K562 (cell line): ENCODE data around the gene NCAPG2. TPM values are rescaled to one million over a fixed set of nuclear protein-coding genes. Genes with fewer than 3 reads are reported as not detected.

Source experiments
- AFF4 ChIP-seq: sonication (generic); formaldehyde crosslinking; IDR thresholded peaks from 2 replicates; pipeline ENCODE4 v1.8.0; 2023; ENCODE audit warnings: mild to moderate bottlenecking, missing genetic modification reagents
- ARNT ChIP-seq, 2 experiments: fragments of 450-650 bp; IDR thresholded peaks; 2 replicates each; pipeline ENCODE4 v1.6.1; 2016; ENCODE audit warnings: mild to moderate bottlenecking in 1 of 2
- CBX3 ChIP-seq, 2 experiments: IDR thresholded peaks; 1 replicate in 1 of 2; 2 replicates in 1 of 2; pipeline ENCODE4 v1.6.1; 2012; ENCODE audit warnings: inconsistent platforms in 2 of 2, low read length in 2 of 2, borderline replicate concordance in 1 of 2, control low read depth in 1 of 2
- CREB3L1 ChIP-seq: fragments of 450-650 bp; IDR thresholded peaks from 2 replicates; pipeline ENCODE4 v1.6.1; 2014; ENCODE audit warnings: low read depth, mild to moderate bottlenecking, moderate library complexity, borderline replicate concordance
- FIP1L1 ChIP-seq: fragments of 200-400 bp; formaldehyde crosslinking; IDR thresholded peaks from 2 replicates; pipeline ENCODE4 v1.6.1; 2018; ENCODE audit warnings: mild to moderate bottlenecking, low read depth, low read length; ENCODE audit not compliant: poor library complexity, severe bottlenecking
- GATAD2A ChIP-seq: fragments of 450-650 bp; IDR thresholded peaks from 2 replicates; pipeline ENCODE4 v1.6.1; 2017
- KDM4B ChIP-seq, 2 experiments: fragments of 450-650 bp in 1 of 2; sonication (generic) in 1 of 2; IDR thresholded peaks; 2 replicates each; pipeline ENCODE4 v1.6.1; 2016 to 2017; ENCODE audit warnings: borderline replicate concordance in 2 of 2, antibody characterized with exemption in 1 of 2, low read depth in 1 of 2, mild to moderate bottlenecking in 1 of 2
- MBD1 ChIP-seq: fragments of 250-450 bp; sonication (Bioruptor Pico); IDR thresholded peaks from 2 replicates; pipeline ENCODE4 v1.8.0; 2022; ENCODE audit warnings: inconsistent platforms
- MEIS2 ChIP-seq: fragments of 450-650 bp; IDR thresholded peaks from 2 replicates; pipeline ENCODE4 v1.6.1; 2014; ENCODE audit warnings: mild to moderate bottlenecking; ENCODE audit not compliant: partially characterized antibody
- NR4A1 ChIP-seq, 2 experiments: fragments of 250-450 bp in 1 of 2; fragments of 450-650 bp in 1 of 2; sonication (Bioruptor Pico) in 1 of 2; IDR thresholded peaks; 2 replicates each; pipeline versions ENCODE4 v1.4.0 to v1.6.1; 2016 to 2020; ENCODE audit warnings: mild to moderate bottlenecking in 2 of 2, missing compliant biosample characterization in 1 of 2, missing genetic modification characterization in 1 of 2, moderate library complexity in 1 of 2
- PHTF2 ChIP-seq: fragments of 250-450 bp; sonication (Bioruptor Pico); IDR thresholded peaks from 2 replicates; pipeline ENCODE4 v1.5.0; 2021; ENCODE audit warnings: mild to moderate bottlenecking
- SIN3B ChIP-seq: fragments of 450-650 bp; IDR thresholded peaks from 2 replicates; pipeline ENCODE4 v1.6.1; 2017; ENCODE audit warnings: low read depth, mild to moderate bottlenecking, moderate library complexity
- THRA ChIP-seq: fragments of 450-650 bp; IDR thresholded peaks from 2 replicates; pipeline ENCODE4 v1.6.1; 2017; ENCODE audit warnings: mild to moderate bottlenecking, moderate library complexity
- TRIM24 ChIP-seq, 2 experiments: fragments of 450-650 bp; IDR thresholded peaks; 2 replicates each; pipeline ENCODE4 v1.6.1; 2016
- ZNF124 ChIP-seq: sonication (generic); formaldehyde crosslinking; IDR thresholded peaks from 2 replicates; pipeline ENCODE4 v1.8.1; 2022; ENCODE audit warnings: missing genetic modification reagents
- polyA plus RNA-seq, 8 experiments: library from polyadenylated mRNA; depleted of rRNA in 4 of 8; stranded (reverse) in 5 of 8; unstranded in 3 of 8; fragments of >200 nt; fragmentation: Nextera tagmentation in 2 of 8; fragmentation: Illumina TruSeq in 1 of 8; extraction: Ambion mirVana in 2 of 8; extraction: Trizol in 1 of 8; gene quantifications; 2 replicates each; pipeline versions ENCODE4 v1.2.1 to v1.2.3, GENCODE V29; 2011 to 2014; ENCODE audit warnings: inconsistent platforms in 1 of 8, missing spikeins in 1 of 8
- total RNA-seq, 7 experiments: library from RNA; depleted of rRNA in 6 of 7; stranded (reverse); fragments of >200 nt in 6 of 7; fragmentation: Illumina TruSeq in 2 of 7; extraction: Trizol in 2 of 7; gene quantifications; 2 replicates each; pipeline versions ENCODE4 v1.2.1 to v1.2.3, GENCODE V29; 2011 to 2021; ENCODE audit warnings: low replicate concordance in 1 of 7

The NCAPG2 gene
- total and polyA plus RNA-seq, 9 of the 15 experiments (the other 6 are each of a cell fraction or from before 2014, with no cell fraction given), result 21.5 to 127 (median 86.1) TPM

- TF ChIP-seq AFF4 (CRISPR knock-in tag) (0 out of 2 replicates have a peak, but pooled peaks have one; percentile 3), MBD1 (CRISPR knock-in tag) (0 out of 2 replicates have a peak, but pooled peaks have one; percentile 14), THRA (no peak), SIN3B (no peak), KDM4B (IDR thresholded peaks at IDR 0.05; ENCODE audit: borderline replicate concordance in 2 of 2, low read depth in 1 of 2) (no peak), TRIM24 (IDR thresholded peaks at IDR 0.05) (peak; percentile 28 to 45; a peak in 2 of 4 replicates), NR4A1 (CRISPR knock-in tag; IDR thresholded peaks at IDR 0.05) (no peak), NR4A1 (tag; IDR thresholded peaks at IDR 0.05) (peak; percentile 25; the same call in 1 of the 2 replicates), MEIS2 (peak; percentile 80), PHTF2 (CRISPR knock-in tag) (no peak), ZNF124 (CRISPR knock-in tag) (no peak), GATAD2A (no peak), CREB3L1 (peak; percentile 57; the same call in 1 of the 2 replicates), FIP1L1 (no peak), ARNT (IDR thresholded peaks at IDR 0.05) (0 out of 4 replicates have a peak, but pooled peaks of 1 of the 2 experiments have one; percentile 43), CBX3 (IDR thresholded peaks at IDR 0.05; ENCODE audit: borderline replicate concordance in 1 of 2, low read length in 2 of 2) (peak in 1 of 2 experiments; percentile 81; a peak in 1 of 3 replicates)
Observed at GRCh38 chr7:158702944-158703343, 1.7 kb downstream of the NCAPG2 start (continued).
